GM11168 (cell line): ENCODE data around the gene CAPN13.

Experiments
- in situ Hi-C: fragments of 300-500 bp; cut with MboI; formaldehyde crosslinking; loops from one replicate; pipeline ENCODE4 v1.12.0; 2022; ENCODE audit warnings: low sequenced_read_pairs; ENCODE audit not compliant: unreplicated experiment

Gene CAPN13

GRCh38 chr2:30765876-30766470 lies 41.3 kb downstream of the CAPN13 start:
- in situ Hi-C loops, result no loop called here

- in situ Hi-C loops, result no loop called here
These were observed 42.1 kb downstream of the CAPN13 start for GRCh38 chr2:30765191-30765590.

- in situ Hi-C loops, result no loop called here
These were observed 43.0 kb downstream of the CAPN13 start for GRCh38 chr2:30764021-30764800.

- in situ Hi-C loops, result no loop called here
These were observed 44.0 kb downstream of the CAPN13 start for GRCh38 chr2:30763151-30763660.

GRCh38 chr2:30761226-30761625 lies 46.0 kb downstream of the CAPN13 start:
- in situ Hi-C loops, result no loop called here

DNA sequence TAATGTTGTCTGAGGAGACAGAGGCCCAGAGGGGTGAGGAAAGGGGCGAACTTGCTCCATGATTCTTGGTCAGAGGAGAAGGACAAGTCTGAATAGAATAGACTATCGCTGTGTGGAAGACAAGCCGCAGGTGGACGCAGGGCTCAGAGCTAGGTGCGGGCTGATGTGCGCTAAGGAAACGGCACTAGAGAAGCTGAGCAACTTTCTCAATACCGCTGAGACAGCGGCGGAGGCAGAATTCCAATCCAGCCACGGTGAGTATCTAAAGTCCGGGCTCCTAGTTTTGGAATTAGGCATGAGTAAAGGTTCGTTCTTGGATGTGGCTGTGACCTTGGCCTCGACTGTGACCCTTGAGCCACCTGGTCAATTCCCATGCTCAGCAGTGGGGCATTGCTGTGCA lies 47.8 kb downstream of the CAPN13 start:
- in situ Hi-C loops, result no loop called here

- in situ Hi-C loops, result no loop called here
These were observed 49.0 kb downstream of the CAPN13 start for GRCh38 chr2:30758191-30758651.

DNA sequence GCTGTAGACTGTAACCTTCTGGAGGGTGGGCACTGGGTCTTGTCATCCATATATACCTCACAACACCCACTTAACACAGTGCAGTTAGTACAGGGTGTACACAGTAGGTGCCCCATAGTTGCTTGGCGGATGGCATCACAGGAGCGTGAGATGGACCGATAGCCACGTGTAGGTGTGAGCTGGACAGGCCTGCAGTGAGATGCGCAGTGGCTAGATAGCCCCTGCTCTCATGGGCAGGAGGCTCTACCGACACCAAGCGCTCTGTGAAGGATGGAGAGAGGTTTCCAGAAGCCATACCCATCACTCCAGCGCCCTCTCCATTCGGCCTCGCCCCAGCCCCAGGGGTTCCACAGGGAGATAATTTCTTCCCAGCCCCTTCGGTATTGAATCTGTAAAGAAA lies 49.5 kb downstream of the CAPN13 start:
- in situ Hi-C loops, result no loop called here

- in situ Hi-C loops, result no loop called here
These were observed 50.3 kb downstream of the CAPN13 start for GRCh38 chr2:30756971-30757370.

DNA sequence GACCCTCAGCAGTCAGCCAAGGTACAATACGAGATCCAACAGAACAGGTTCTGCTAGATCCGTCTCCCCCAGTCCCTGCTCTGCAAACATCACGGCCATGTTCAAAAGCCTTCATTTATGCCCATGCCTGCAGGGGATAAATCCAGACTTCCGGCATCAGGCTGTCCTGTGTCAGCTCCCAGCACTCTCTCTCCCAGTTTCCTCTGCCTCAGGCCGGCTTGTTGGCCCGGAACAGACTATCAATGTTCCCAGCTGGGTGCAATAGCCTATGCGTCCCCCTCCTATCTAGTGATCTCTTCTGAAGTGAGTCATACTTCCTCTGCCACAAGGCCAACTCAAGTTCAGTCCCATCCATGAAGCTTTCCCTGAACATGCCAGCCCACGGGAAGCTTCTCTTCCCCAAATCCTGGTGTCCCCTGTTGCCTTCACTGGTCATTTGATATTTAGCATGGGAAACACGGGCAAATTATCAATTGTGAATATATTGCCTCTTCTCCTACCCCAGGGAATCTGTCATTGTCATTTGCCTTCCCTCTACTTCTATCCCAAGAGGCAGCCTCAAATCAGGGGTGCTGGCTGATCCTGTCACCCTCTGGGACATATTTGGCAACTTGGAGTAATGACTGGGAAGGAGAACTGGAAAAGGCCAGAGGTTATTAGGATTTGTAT lies 51.1 kb downstream of the CAPN13 start:
- in situ Hi-C loops, result no loop called here

DNA sequence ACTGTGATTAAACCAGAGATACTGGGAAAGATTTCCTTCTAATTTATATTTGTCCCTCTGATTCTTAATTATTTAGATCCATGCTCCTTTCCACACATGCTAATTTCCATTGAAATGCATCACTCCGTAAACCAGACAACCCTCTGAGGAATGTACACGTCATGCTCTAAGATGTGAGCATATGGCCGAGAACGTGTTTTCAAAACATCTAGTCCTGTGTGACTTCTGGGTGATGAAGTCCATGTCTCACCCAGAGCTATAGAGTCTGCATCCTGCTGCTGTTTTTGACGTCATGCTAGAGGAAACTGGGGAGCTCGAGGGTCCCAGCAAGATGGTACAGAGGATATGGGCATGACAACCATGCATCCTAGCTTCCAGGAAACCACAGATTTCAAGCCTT lies 53.6 kb downstream of the CAPN13 start:
- in situ Hi-C loops, result no loop called here

GRCh38 chr2:30752811-30753210 lies 54.4 kb downstream of the CAPN13 start:
- in situ Hi-C loops, result no loop called here

- in situ Hi-C loops, result no loop called here
These were observed 60.0 kb downstream of the CAPN13 start for GRCh38 chr2:30747206-30747605.

DNA sequence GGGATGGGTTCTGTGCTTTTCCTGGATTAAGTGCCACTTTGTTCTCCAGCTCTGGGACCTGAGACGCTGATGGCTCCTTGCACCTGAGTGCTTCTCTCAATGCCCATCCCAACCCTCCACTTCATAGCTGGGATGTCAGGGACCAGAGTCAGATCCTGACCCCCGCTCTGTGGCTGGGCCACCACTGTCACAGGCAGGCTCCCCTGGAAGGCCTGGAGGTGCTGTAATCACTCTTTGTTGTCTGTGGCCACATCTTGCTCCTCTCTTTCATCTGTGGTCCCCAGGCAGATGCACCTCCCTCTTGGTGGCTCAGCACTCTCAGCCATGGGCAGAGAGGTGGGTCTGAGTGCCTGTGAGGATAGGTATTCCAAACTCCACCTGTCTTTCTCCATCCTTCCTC lies 62.4 kb downstream of the CAPN13 start:
- in situ Hi-C loops, result no loop called here

DNA sequence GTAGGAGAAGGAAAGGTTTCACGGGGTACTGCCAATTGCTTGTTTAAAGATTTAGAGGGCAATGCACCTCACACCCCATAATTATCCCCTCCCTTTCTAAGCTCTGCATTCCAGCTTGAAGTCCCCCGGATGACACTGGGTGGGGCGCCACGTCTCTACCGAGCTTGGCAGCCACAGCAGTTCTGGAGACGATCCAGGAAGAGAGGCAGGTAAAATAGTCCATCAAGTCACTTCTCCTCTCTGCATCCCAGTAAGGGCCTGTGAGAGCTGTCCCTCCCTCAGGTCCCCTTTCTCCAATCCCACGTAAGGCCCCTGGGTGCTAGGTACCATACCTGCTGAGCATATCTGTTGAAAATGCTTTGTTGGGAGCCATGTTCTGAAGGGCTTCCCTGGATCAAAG lies 65.7 kb downstream of the CAPN13 start:
- in situ Hi-C loops, result no loop called here

DNA sequence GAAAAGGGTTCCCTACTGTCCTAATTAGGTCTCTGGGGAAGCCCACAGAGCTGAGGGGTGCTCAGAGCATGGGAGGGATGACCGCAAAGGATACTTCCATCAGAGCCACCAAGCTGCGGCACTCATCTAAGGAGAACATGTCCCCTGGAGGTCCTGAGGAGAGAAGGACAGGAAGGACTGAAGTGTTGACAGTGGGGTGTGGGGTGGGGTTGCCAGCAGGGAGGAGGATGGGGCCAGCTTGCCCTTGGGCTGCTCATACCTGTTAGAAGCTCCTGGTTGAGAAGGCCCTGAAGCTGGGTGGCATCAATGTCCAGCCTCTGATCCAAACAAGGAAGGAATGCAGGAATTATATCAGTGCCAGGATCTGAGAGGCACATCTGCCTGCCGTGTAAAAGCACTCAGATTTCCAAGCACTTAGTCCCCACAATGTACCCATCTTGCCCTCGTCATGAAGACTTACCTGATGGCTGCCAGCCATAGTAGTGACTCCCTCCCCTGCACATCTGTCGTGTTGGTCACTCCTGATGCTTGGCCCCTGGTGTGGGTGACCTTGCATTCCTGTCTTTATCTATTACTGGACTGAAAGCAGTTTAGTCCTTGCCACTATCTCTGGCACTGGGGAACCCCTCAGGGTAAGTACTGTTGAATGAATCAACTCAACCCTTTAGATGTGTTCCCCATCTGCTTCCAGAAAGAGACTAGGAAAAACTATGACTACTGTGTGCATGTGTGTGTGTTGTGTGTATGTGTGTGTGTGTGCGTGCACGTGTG lies 68.9 kb downstream of the CAPN13 start:
- in situ Hi-C loops, result no loop called here

DNA sequence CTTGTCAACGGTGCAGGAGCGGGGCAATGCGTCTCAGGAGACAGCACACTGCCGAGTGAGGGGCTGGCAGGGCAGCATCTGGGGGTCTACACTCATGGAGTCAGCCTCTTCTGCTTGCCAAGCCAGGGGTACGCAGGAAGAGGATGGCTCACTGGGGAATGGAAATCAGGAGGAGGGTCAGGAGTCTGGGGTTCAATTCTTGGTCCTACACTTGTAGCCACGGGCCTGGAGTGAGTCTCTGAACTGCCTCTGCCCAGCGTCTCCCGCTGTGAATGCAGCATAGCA lies 70.0 kb downstream of the CAPN13 start:
- in situ Hi-C loops, result no loop called here

DNA sequence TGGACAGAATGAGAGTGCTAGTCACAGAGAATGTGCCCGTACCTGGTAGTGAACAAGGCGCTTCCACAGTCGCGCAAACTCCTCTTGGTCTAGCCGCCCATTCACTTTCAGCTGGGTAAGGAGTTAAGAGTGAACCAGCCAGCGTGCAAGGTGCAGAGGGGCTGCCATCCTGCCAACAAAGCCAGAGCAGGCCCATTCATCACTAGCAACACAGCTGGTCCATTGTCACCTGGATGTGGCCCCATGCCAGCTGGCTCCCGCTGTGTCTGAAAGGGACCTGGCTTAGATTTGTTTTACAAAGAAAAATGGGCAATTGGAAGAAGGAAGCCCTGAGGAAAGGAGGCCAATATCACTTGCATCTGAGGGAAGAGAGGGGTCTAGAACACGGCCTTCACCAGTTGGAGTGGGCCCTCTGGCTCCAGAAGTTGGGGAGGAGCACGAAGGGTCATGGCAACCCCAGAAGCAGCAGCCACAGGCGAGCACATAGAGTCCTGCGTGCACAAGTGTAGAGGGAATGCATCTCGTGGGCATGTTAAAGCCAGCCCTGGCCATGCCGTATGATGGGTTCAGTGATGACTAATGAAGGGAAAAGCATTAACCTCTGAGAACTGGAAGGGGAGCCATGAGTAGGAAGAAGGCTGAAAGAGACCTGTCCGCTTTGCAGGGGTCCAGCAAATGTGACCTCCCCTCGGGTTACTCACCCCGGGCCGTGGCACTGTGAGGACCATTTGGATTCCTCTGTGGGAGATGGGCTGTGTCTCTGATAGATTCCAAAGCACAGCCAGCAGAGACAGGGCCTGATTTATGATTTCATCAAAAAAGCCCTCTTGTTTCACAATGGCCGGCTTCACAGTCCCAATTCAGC lies 70.6 kb downstream of the CAPN13 start:
- in situ Hi-C loops, result no loop called here

DNA sequence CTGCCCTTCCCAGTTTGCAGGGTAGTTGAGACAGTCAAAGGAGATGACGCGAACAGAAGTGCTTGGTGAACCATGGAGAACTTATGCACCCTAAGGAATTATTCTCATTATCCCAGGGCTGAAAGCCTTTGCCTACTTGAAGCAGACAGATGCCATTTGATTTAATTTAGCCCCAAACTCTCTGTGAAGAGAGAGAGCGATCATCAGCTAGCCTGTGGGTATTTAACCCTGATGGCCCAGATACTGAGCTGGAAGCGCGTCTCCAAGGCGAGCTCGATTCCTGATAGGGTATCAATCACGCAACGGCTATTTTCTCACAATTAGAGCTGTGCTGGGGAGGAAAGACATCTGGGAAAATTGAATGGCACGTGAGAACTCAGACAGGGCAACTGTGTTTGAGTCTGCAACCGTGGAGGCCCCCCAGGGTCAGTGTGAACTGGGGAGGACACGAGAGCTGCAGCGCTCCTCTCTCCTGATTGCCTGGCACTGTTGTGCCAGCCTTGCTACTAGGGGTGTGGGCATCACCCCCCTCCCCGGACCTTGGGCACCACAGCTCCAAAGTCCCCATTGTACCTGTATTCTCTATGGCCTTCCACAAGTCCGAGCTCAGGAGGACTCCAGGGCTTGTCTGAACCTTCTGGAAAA lies 73.2 kb downstream of the CAPN13 start:
- in situ Hi-C loops, result no loop called here
